Measurements from ENCODE around the gene SNX4.
A peak's percentile ranks its signal among the peaks of the same experiment; 100 is the strongest.

Gene SNX4

GRCh38 chr3:125398952-125399351 lies 121.0 kb downstream of the SNX4 start:
- peak; percentile 8 for DNase-seq

Data from OCI-M1 (cell line).